GM13976 (cell line): Measurements from ENCODE around the gene RFX3.
"Not testable (repeated sequence)": the region's sequence is repeated elsewhere in the genome, so short reads cannot be mapped to it uniquely, and the experiment has no call there.

Source experiments
- DNase-seq: peaks from one replicate; pipeline ENCODE4 v3.0.0; 2012; ENCODE audit warnings: low spot score
- in situ Hi-C: fragments of 300-500 bp; cut with MboI; formaldehyde crosslinking; loops from one replicate; pipeline ENCODE4 v1.12.0; 2022; ENCODE audit warnings: low sequenced_read_pairs, mixed read lengths, inconsistent platforms; ENCODE audit not compliant: unreplicated experiment
- TF ChIP-seq, protein P1 (sequence below): IDR thresholded peaks from 2 replicates; pipeline ENCODE4 v1.5.1; 2012; ENCODE audit warnings: borderline replicate concordance, mild to moderate bottlenecking; ENCODE audit not compliant: insufficient read depth; ENCODE audit errors: extremely low read depth, missing control alignments, control extremely low read depth

The RFX3 gene

DNA sequence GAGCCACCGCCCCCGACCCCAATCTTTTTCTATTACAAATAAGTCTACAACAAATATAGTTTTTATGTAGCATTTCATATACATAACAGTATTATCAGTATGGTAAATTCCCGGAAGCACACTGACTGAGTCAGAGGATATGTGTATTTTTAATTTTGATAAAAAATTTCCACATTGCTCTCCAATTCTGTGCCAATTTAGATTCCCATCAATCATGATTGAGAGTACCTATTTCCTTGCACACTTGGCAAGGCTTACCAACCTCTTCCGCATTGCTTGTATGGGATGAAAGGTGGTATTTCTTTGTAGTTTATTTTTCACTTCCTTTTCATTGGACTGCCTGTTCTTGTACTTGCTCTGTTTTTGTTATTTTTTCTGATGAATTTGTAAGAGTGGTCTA is 204.6 kb downstream of the RFX3 start:
- DNase-seq: no peak
- TF ChIP-seq, protein P1, sequence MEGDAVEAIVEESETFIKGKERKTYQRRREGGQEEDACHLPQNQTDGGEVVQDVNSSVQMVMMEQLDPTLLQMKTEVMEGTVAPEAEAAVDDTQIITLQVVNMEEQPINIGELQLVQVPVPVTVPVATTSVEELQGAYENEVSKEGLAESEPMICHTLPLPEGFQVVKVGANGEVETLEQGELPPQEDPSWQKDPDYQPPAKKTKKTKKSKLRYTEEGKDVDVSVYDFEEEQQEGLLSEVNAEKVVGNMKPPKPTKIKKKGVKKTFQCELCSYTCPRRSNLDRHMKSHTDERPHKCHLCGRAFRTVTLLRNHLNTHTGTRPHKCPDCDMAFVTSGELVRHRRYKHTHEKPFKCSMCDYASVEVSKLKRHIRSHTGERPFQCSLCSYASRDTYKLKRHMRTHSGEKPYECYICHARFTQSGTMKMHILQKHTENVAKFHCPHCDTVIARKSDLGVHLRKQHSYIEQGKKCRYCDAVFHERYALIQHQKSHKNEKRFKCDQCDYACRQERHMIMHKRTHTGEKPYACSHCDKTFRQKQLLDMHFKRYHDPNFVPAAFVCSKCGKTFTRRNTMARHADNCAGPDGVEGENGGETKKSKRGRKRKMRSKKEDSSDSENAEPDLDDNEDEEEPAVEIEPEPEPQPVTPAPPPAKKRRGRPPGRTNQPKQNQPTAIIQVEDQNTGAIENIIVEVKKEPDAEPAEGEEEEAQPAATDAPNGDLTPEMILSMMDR: no peak
- in situ Hi-C loops: no loop called here

DNA sequence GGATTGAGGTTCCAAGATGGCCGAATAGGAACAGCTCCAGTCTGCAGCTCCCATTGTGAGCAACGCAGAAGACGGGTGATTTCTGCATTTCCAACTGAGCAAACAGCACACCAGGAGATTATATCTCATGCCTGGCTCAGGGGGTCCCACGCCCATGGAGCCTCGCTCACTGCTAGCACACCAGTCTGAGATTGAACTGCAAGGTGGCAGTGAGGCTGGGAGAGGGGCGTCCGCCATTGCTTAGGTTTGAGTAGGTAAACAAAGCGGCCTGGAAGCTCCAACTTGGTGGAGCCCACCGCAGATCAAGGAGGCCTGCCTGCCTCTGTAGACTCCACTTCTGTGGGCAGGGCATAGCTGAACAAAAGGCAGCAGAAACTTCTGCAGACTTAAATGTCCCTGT is 213.2 kb downstream of the RFX3 start:
- DNase-seq, in situ Hi-C loops: not testable (repeated sequence)

DNA sequence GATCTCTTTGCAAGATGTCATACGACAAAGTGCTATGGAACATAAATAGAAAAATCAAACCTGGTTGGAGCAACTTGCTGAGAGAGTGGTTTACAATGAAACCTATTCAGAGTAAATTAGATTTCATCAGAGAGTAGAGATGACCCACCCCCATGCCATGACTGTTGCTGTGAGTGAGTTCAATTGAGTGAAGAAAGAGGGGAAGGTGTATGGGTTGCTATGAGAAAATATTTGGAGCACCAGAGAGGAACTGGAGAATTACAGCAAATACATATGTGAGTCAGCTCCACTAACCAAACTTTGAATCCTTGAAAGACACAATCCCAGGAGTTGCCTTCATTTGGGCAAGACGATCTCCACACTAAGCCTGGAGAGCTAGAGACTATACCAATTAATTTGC is 217.2 kb downstream of the RFX3 start:
- in situ Hi-C loops: no loop called here
- TF ChIP-seq, protein P1: no peak
- no peak for DNase-seq

GRCh38 chr9:3304388-3304787 is 221.4 kb downstream of the RFX3 start:
- in situ Hi-C loops: not testable (repeated sequence)

DNA sequence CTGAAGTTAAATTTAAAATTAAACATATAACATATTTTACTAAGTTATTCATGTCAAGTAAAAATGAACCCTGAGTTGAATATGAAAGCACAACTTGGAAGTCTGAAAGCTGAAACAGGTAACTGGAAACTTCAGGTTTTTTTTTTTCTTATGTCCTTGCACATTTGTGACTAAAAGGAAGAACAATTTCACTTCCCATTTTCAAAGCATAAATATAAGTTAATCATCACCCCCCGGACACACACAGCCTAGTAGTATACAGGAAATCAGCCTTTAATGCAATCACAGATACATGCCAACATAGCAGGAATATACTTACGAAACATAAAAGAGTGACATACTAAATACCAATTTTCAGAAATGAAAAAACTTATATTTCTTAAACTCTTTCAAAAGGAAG is 225.9 kb downstream of the RFX3 start:
- in situ Hi-C loops: no loop called here
- peak; percentile 24 for DNase-seq
- TF ChIP-seq, protein P1: no peak

More at GRCh38 chr9:3304388-3304787, 221.4 kb downstream of the RFX3 start:
- not testable (repeated sequence) for DNase-seq

- in situ Hi-C loops: no loop called here
- TF ChIP-seq, protein P1: no peak
- no peak for DNase-seq
Observed at GRCh38 chr9:3296536-3296935, 229.3 kb downstream of the RFX3 start.

DNA sequence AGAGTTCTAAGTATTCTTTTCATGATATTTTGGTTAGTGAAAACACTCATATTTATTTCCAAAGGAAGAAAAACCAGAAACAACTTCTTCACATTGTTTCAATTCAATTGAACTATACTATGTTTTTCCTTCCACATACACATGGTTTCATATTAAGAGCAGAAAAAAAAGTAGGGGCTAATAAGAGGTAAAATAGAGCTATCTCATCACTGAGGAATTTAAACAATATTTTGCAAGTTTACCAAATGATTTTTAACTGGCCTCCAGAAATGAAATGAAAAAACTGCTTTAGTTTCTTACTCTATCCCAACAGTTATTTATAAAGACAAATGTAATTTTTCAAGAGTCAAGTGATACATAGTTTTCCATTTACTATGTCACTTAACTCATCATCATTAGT is 233.5 kb downstream of the RFX3 start:
- in situ Hi-C loops: no loop called here
- no peak for DNase-seq
- TF ChIP-seq, protein P1: no peak

GRCh38 chr9:3290231-3290840 is 235.5 kb downstream of the RFX3 start:
- DNase-seq: no peak
- in situ Hi-C loops: no loop called here
- TF ChIP-seq, protein P1: no peak
